Measurements from ENCODE around the gene DOCK6. TPM values are rescaled to one million over a fixed set of nuclear protein-coding genes. Genes with fewer than 3 reads are reported as not detected.

The DOCK6 gene
- polyA plus RNA-seq, 1 donor from 2014 or later: not detected

DNA sequence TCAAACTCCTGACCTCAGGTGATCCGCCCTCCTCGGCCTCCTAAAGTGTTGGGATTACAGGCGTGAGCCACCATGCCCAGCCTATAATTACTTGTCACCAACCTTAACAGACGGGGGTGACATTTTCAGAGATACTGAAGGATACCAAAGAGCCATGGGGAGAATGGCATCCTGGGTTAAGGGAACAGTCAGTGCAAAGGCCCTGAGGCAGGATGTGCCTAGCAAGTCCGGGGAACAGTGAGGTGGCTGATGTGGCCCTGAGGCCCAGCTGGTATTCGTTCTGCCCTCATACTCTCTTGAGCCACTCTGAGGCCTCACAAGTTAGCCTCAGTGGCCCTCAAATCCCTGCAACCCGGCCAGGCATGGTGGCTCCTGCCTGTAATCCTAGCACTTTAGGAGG is 37.9 kb downstream of the DOCK6 start:
- TF ChIP-seq EZH2 (IDR thresholded peaks at IDR 0.05; ENCODE audit: borderline replicate concordance, insufficient read depth, low read length, poor library complexity, severe bottlenecking): no peak
- TF ChIP-seq RAD21 (conservative IDR thresholded peaks at IDR 0.05): no peak
- no peak for TF ChIP-seq POLR2AphosphoS5 (IDR thresholded peaks at IDR 0.05)
- TF ChIP-seq MXI1 (conservative IDR thresholded peaks at IDR 0.05; ENCODE audit: poor library complexity, severe bottlenecking): no peak
- TF ChIP-seq TAF1 (IDR thresholded peaks at IDR 0.05; ENCODE audit: low read depth): no peak
- no peak for TF ChIP-seq EP300 (conservative IDR thresholded peaks at IDR 0.05; ENCODE audit: poor library complexity, severe bottlenecking)
- H3K4me3 ChIP-seq (ENCODE audit: low read length): no peak overlapping the region
- no peaks in the 10 kb centered on the region for H3K36me3 ChIP-seq (ENCODE audit: insufficient read depth, low read length)
- H3K4me2 ChIP-seq (ENCODE audit: low read length): no peak overlapping the region
- H4K20me1 ChIP-seq (ENCODE audit: insufficient read depth): no peaks in the 10 kb centered on the region
- H2AFZ ChIP-seq (ENCODE audit: low read depth, low read length): no peak overlapping the region
- H3K9me3 ChIP-seq (ENCODE audit: low read length): peaks cover 6% of the 10 kb centered on the region
- no peaks in the 10 kb centered on the region for H3K9me2 ChIP-seq (ENCODE audit: insufficient read depth, low read length)
- no peaks in the 10 kb centered on the region for H3K27me3 ChIP-seq (ENCODE audit: insufficient read depth, low read depth, low read length)
- no peak overlapping the region for H3K27ac ChIP-seq (ENCODE audit: low read length)
- H3F3A ChIP-seq (ENCODE audit: insufficient read depth, low read length, poor library complexity, severe bottlenecking): no peaks in the 10 kb centered on the region
- no peak overlapping the region for H3K9ac ChIP-seq (ENCODE audit: low read length)
- no peaks in the 10 kb centered on the region for H3K79me2 ChIP-seq (replicated peaks; ENCODE audit: insufficient read depth, low read length)

DNA sequence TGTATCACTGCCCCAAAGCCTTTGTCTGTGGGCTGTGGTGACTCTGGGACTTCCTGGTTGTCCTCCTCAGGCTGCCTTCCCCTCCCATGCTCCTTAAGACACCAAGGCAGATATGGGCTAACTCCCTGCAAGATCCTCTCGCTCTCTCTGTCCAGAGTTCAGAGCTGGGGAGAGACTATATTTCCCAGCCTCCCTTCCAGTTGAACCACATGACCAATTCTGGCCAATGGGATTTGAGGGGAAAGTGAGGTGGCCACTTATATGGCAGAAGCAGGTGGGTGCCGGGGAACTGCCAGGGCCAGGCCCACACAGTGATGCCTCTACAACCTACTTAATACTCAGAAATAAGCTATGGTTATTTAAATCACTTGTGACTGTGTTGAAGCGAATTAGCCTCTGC is 39.1 kb downstream of the DOCK6 start:
- H3K27me3 ChIP-seq (ENCODE audit: insufficient read depth, low read depth, low read length): no peaks in the 10 kb centered on the region
- no peaks in the 10 kb centered on the region for H3K36me3 ChIP-seq (ENCODE audit: insufficient read depth, low read length)
- no peak overlapping the region for H3K4me3 ChIP-seq (ENCODE audit: low read length)
- H4K20me1 ChIP-seq (ENCODE audit: insufficient read depth): no peaks in the 10 kb centered on the region
- no peaks in the 10 kb centered on the region for H3K9me2 ChIP-seq (ENCODE audit: insufficient read depth, low read length)
- H3K4me2 ChIP-seq (ENCODE audit: low read length): no peak overlapping the region
- no peaks in the 10 kb centered on the region for H3K79me2 ChIP-seq (replicated peaks; ENCODE audit: insufficient read depth, low read length)
- no peak overlapping the region for H3K9ac ChIP-seq (ENCODE audit: low read length)
- peaks cover 6% of the 10 kb centered on the region for H3K9me3 ChIP-seq (ENCODE audit: low read length)
- H3K27ac ChIP-seq (ENCODE audit: low read length): no peak overlapping the region
- no peak for TF ChIP-seq REST (IDR thresholded peaks at IDR 0.05; ENCODE audit: borderline replicate concordance)
- TF ChIP-seq, protein P1, sequence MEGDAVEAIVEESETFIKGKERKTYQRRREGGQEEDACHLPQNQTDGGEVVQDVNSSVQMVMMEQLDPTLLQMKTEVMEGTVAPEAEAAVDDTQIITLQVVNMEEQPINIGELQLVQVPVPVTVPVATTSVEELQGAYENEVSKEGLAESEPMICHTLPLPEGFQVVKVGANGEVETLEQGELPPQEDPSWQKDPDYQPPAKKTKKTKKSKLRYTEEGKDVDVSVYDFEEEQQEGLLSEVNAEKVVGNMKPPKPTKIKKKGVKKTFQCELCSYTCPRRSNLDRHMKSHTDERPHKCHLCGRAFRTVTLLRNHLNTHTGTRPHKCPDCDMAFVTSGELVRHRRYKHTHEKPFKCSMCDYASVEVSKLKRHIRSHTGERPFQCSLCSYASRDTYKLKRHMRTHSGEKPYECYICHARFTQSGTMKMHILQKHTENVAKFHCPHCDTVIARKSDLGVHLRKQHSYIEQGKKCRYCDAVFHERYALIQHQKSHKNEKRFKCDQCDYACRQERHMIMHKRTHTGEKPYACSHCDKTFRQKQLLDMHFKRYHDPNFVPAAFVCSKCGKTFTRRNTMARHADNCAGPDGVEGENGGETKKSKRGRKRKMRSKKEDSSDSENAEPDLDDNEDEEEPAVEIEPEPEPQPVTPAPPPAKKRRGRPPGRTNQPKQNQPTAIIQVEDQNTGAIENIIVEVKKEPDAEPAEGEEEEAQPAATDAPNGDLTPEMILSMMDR (IDR thresholded peaks at IDR 0.05; ENCODE audit: poor library complexity, severe bottlenecking): no peak
- TF ChIP-seq SMC3 (conservative IDR thresholded peaks at IDR 0.05; ENCODE audit: poor library complexity): no peak
- no peak for TF ChIP-seq TAF1 (IDR thresholded peaks at IDR 0.05; ENCODE audit: low read depth)
- no peak overlapping the region for H2AFZ ChIP-seq (ENCODE audit: low read depth, low read length)
- H3F3A ChIP-seq (ENCODE audit: insufficient read depth, low read length, poor library complexity, severe bottlenecking): no peaks in the 10 kb centered on the region

GRCh38 chr19:11221082-11221598 is 41.2 kb downstream of the DOCK6 start:
- H2AFZ ChIP-seq (ENCODE audit: low read depth, low read length): no peak overlapping the region
- H4K20me1 ChIP-seq (ENCODE audit: insufficient read depth): no peaks in the 10 kb centered on the region
- no peaks in the 10 kb centered on the region for H3F3A ChIP-seq (ENCODE audit: insufficient read depth, low read length, poor library complexity, severe bottlenecking)
- no peaks in the 10 kb centered on the region for H3K79me2 ChIP-seq (replicated peaks; ENCODE audit: insufficient read depth, low read length)
- H3K36me3 ChIP-seq (ENCODE audit: insufficient read depth, low read length): no peaks in the 10 kb centered on the region
- H3K9ac ChIP-seq (ENCODE audit: low read length): no peak overlapping the region
- no peak overlapping the region for H3K4me3 ChIP-seq (ENCODE audit: low read length)
- peaks cover 6% of the 10 kb centered on the region for H3K9me3 ChIP-seq (ENCODE audit: low read length)
- no peaks in the 10 kb centered on the region for H3K9me2 ChIP-seq (ENCODE audit: insufficient read depth, low read length)
- H3K27ac ChIP-seq (ENCODE audit: low read length): no peak overlapping the region
- H3K27me3 ChIP-seq (ENCODE audit: insufficient read depth, low read depth, low read length): no peaks in the 10 kb centered on the region
- no peak for TF ChIP-seq TAF1 (IDR thresholded peaks at IDR 0.05; ENCODE audit: low read depth)
- no peak for TF ChIP-seq SMC3 (conservative IDR thresholded peaks at IDR 0.05; ENCODE audit: poor library complexity)
- TF ChIP-seq, protein P1 (IDR thresholded peaks at IDR 0.05; ENCODE audit: poor library complexity, severe bottlenecking): no peak
- no peak for TF ChIP-seq RAD21 (conservative IDR thresholded peaks at IDR 0.05)
- no peak for TF ChIP-seq EP300 (conservative IDR thresholded peaks at IDR 0.05; ENCODE audit: poor library complexity, severe bottlenecking)
- TF ChIP-seq REST (IDR thresholded peaks at IDR 0.05; ENCODE audit: borderline replicate concordance): no peak
- TF ChIP-seq EZH2 (IDR thresholded peaks at IDR 0.05; ENCODE audit: borderline replicate concordance, insufficient read depth, low read length, poor library complexity, severe bottlenecking): no peak
- no peak for TF ChIP-seq POLR2AphosphoS5 (IDR thresholded peaks at IDR 0.05)
- no peak for TF ChIP-seq MXI1 (conservative IDR thresholded peaks at IDR 0.05; ENCODE audit: poor library complexity, severe bottlenecking)
- no peak overlapping the region for H3K4me2 ChIP-seq (ENCODE audit: low read length)

Data from neural cell (in vitro differentiated cells).